ENCODE data around the gene APPBP2.

Gene APPBP2

GRCh38 chr17:60559659-60559994, 33.6 kb upstream of the APPBP2 start:
- no peak for TF ChIP-seq CEBPB (IDR thresholded peaks at IDR 0.05)
- TF ChIP-seq CREB1 (IDR thresholded peaks at IDR 0.05; ENCODE audit: low read depth): no peak

- no peak for TF ChIP-seq YY1 (IDR thresholded peaks at IDR 0.05; ENCODE audit: low read depth)
- TF ChIP-seq CEBPB (IDR thresholded peaks at IDR 0.05): no peak
- no peak for TF ChIP-seq CREB1 (IDR thresholded peaks at IDR 0.05; ENCODE audit: low read depth)
- no peak for TF ChIP-seq ZBTB7A (IDR thresholded peaks at IDR 0.05; ENCODE audit: low read depth)
- TF ChIP-seq USF1 (IDR thresholded peaks at IDR 0.05): no peak
- TF ChIP-seq MAX (IDR thresholded peaks at IDR 0.05): no peak
- TF ChIP-seq TAF1 (IDR thresholded peaks at IDR 0.05; ENCODE audit: low read depth): no peak
- no peak for TF ChIP-seq TCF12 (IDR thresholded peaks at IDR 0.05; ENCODE audit: low read depth)
- no peak for TF ChIP-seq EGR1 (IDR thresholded peaks at IDR 0.05)
- TF ChIP-seq TEAD4 (IDR thresholded peaks at IDR 0.05): no peak
- TF ChIP-seq EP300 (IDR thresholded peaks at IDR 0.05; ENCODE audit: borderline replicate concordance): no peak
- TF ChIP-seq REST (IDR thresholded peaks at IDR 0.05; ENCODE audit: low read depth): no peak
- TF ChIP-seq RAD21 (IDR thresholded peaks at IDR 0.05; ENCODE audit: low read depth): no peak
- TF ChIP-seq FOXM1 (IDR thresholded peaks at IDR 0.05; ENCODE audit: borderline replicate concordance, low read depth): no peak
- TF ChIP-seq NFIC (IDR thresholded peaks at IDR 0.05): no peak
Measured at GRCh38 chr17:60557805-60558204, 31.8 kb upstream of the APPBP2 start.

- TF ChIP-seq TEAD4 (IDR thresholded peaks at IDR 0.05): no peak
- TF ChIP-seq EP300 (IDR thresholded peaks at IDR 0.05; ENCODE audit: borderline replicate concordance): no peak
- TF ChIP-seq TAF1 (IDR thresholded peaks at IDR 0.05; ENCODE audit: low read depth): no peak
Measured at GRCh38 chr17:60555786-60556185, 29.7 kb upstream of the APPBP2 start.

GRCh38 chr17:60554377-60554788, 28.3 kb upstream of the APPBP2 start:
- TF ChIP-seq TEAD4 (IDR thresholded peaks at IDR 0.05) (no peak), EGR1 (IDR thresholded peaks at IDR 0.05) (no peak), ZBTB7A (IDR thresholded peaks at IDR 0.05; ENCODE audit: low read depth) (no peak), MAX (IDR thresholded peaks at IDR 0.05) (no peak), CREB1 (IDR thresholded peaks at IDR 0.05; ENCODE audit: low read depth) (no peak), CEBPB (IDR thresholded peaks at IDR 0.05) (no peak), RAD21 (IDR thresholded peaks at IDR 0.05; ENCODE audit: low read depth) (no peak), TCF12 (IDR thresholded peaks at IDR 0.05; ENCODE audit: low read depth) (no peak), NFIC (IDR thresholded peaks at IDR 0.05) (no peak), YY1 (IDR thresholded peaks at IDR 0.05; ENCODE audit: low read depth) (no peak), USF1 (IDR thresholded peaks at IDR 0.05) (no peak), EP300 (IDR thresholded peaks at IDR 0.05; ENCODE audit: borderline replicate concordance) (no peak), REST (IDR thresholded peaks at IDR 0.05; ENCODE audit: low read depth) (no peak), TAF1 (IDR thresholded peaks at IDR 0.05; ENCODE audit: low read depth) (no peak), FOXM1 (IDR thresholded peaks at IDR 0.05; ENCODE audit: borderline replicate concordance, low read depth) (no peak)

- TF ChIP-seq NFIC (IDR thresholded peaks at IDR 0.05) (no peak), CEBPB (IDR thresholded peaks at IDR 0.05) (no peak), ZBTB7A (IDR thresholded peaks at IDR 0.05; ENCODE audit: low read depth) (no peak), MAX (IDR thresholded peaks at IDR 0.05) (no peak), CREB1 (IDR thresholded peaks at IDR 0.05; ENCODE audit: low read depth) (no peak)
Measured at GRCh38 chr17:60548990-60549389, 22.9 kb upstream of the APPBP2 start.

GRCh38 chr17:60545465-60546191, 19.6 kb upstream of the APPBP2 start:
- TF ChIP-seq EGR1 (IDR thresholded peaks at IDR 0.05) (no peak), RAD21 (IDR thresholded peaks at IDR 0.05; ENCODE audit: low read depth) (no peak), TAF1 (IDR thresholded peaks at IDR 0.05; ENCODE audit: low read depth) (no peak), REST (IDR thresholded peaks at IDR 0.05; ENCODE audit: low read depth) (no peak), EP300 (IDR thresholded peaks at IDR 0.05; ENCODE audit: borderline replicate concordance) (no peak), USF1 (IDR thresholded peaks at IDR 0.05) (no peak), ZBTB7A (IDR thresholded peaks at IDR 0.05; ENCODE audit: low read depth) (no peak), CEBPB (IDR thresholded peaks at IDR 0.05) (no peak), MAX (IDR thresholded peaks at IDR 0.05) (no peak), NFIC (IDR thresholded peaks at IDR 0.05) (no peak), YY1 (IDR thresholded peaks at IDR 0.05; ENCODE audit: low read depth) (no peak), CREB1 (IDR thresholded peaks at IDR 0.05; ENCODE audit: low read depth) (no peak), TCF12 (IDR thresholded peaks at IDR 0.05; ENCODE audit: low read depth) (no peak), TEAD4 (IDR thresholded peaks at IDR 0.05) (no peak), FOXM1 (IDR thresholded peaks at IDR 0.05; ENCODE audit: borderline replicate concordance, low read depth) (no peak)
